GM12892 (cell line): Measurements from ENCODE around the gene FKRP.

ENCODE experiments used
- POLR2A ChIP-seq: IDR thresholded peaks from 2 replicates; pipeline ENCODE4 v1.6.1; 2011; ENCODE audit warnings: low read depth, low read length, control low read depth
- POLR2AphosphoS5 ChIP-seq: IDR thresholded peaks from 2 replicates; pipeline ENCODE4 v1.6.1; 2011; ENCODE audit warnings: low read depth, low read length, control low read depth
- TAF1 ChIP-seq: IDR thresholded peaks from 2 replicates; pipeline ENCODE4 v1.6.1; 2011; ENCODE audit warnings: low read depth, mild to moderate bottlenecking, control low read depth, low read length, borderline replicate concordance

- TF ChIP-seq POLR2A: no peak
- no peak for TF ChIP-seq POLR2AphosphoS5
- TF ChIP-seq TAF1: no peak
Measured at GRCh38 chr19:46714444-46715106, 31.3 kb upstream of the FKRP start.
